ENCODE data around the gene RERG. TPM values are rescaled to one million over a fixed set of nuclear protein-coding genes. Genes with fewer than 3 reads are reported as not detected.

RERG gene
- total and polyA plus RNA-seq, 2 of the 4 experiments (the other 2 are of a cell fraction) = not detected

- Histone ChIP-seq H2AK9ac (replicated peaks; ENCODE audit: low read depth, low read length, poor library complexity) (no peak overlapping the region), H3K79me1 (ENCODE audit: low read depth in 1 of 2, low read length in 2 of 2) (no peaks in the 10 kb centered on the region), H3K4ac (ENCODE audit: low read depth, low read length) (no peak overlapping the region), H3K4me1 (ENCODE audit: control insufficient read depth, insufficient read depth, low read length) (no peaks in the 10 kb centered on the region), H4K5ac (ENCODE audit: low read depth, low read length) (no peak overlapping the region), H3K27ac (ENCODE audit: insufficient read depth, low read length) (no peak overlapping the region), H3K36me3 (ENCODE audit: control insufficient read depth, insufficient read depth, low read length) (no peaks in the 10 kb centered on the region), H4K8ac (ENCODE audit: low read depth in 2 of 2, low read length in 2 of 2) (no peak overlapping the region), H2AK5ac (ENCODE audit: low read depth, low read length) (no peak overlapping the region), H4K91ac (ENCODE audit: insufficient read depth, low read depth, low read length) (no peak overlapping the region), H3K27me3 (ENCODE audit: control insufficient read depth, insufficient read depth, low read length) (peaks cover 2% of the 10 kb centered on the region; the same call in 1 of the 2 replicates), H3K56ac (ENCODE audit: extremely low read depth, insufficient read depth, low read length) (no peak overlapping the region), H2BK15ac (ENCODE audit: low read depth, low read length) (no peak overlapping the region), H4K20me1 (ENCODE audit: insufficient read depth, low read length) (no peaks in the 10 kb centered on the region), H2BK5ac (ENCODE audit: low read depth, low read length, poor library complexity, severe bottlenecking) (no peak overlapping the region), H3K4me3 (ENCODE audit: insufficient read depth, low read depth, low read length) (no peak overlapping the region), H3K9me3 (ENCODE audit: control insufficient read depth, insufficient read depth, low read length) (no peaks in the 10 kb centered on the region), H3K18ac (ENCODE audit: low read depth, low read length) (no peak overlapping the region), H2AFZ (replicated peaks; ENCODE audit: low read length, poor library complexity) (no peak overlapping the region), H2BK20ac (ENCODE audit: low read depth, low read length) (no peak overlapping the region), H3K4me2 (ENCODE audit: low read depth, low read length) (no peak overlapping the region), H3K9me1 (ENCODE audit: insufficient read depth, low read length) (no peaks in the 10 kb centered on the region), H3K14ac (replicated peaks; ENCODE audit: low read depth, low read length) (no peak overlapping the region), H3K23ac (ENCODE audit: low read depth, low read length) (no peak overlapping the region), H3K9ac (ENCODE audit: low read depth, low read length) (no peak overlapping the region), H2BK120ac (ENCODE audit: low read depth, low read length) (no peak overlapping the region)
- no peak for TF ChIP-seq FOS (IDR thresholded peaks at IDR 0.05; ENCODE audit: low read depth, low read length)
- no peak for TF ChIP-seq USF2 (IDR thresholded peaks at IDR 0.05; ENCODE audit: low read depth, low read length)
- TF ChIP-seq CEBPB (IDR thresholded peaks at IDR 0.05; ENCODE audit: low read depth, low read length) = no peak
- TF ChIP-seq MXI1 (IDR thresholded peaks at IDR 0.05; ENCODE audit: borderline replicate concordance, low read depth, low read length) = no peak
- ATAC-seq (ENCODE audit: low read depth) = no peak
- intact Hi-C loops (cut with micrococcal nuclease) = no loop called here
- ChIA-PET POLR2A (ENCODE audit: unreplicated experiment) (no interaction called here), CTCF (no interaction called here)
- in situ Hi-C loops (cut with MboI; ENCODE audit: low sequenced_read_pairs) = no loop called here
- 67% methylated on average over 3 of the region's 6 CpGs; no CpG with 5 or more reads in 1 of the 2 experiments for WGBS, 2 experiments (ENCODE audit: extremely low coverage in 2 of 2, insufficient read length in 1 of 2)
- no TSS peak for BruUV-seq (replicated peaks)
- dilution Hi-C loops (cut with HindIII; ENCODE audit: low sequenced_read_pairs, unreplicated experiment) = no loop called here
- DNase-seq = no peak
These were observed 6.2 kb downstream of the RERG start for GRCh38 chr12:15214851-15215601.

Measured in IMR-90 (cell line).